HG03342 (cell line): ENCODE measurements around the gene PNPLA7.
"Not testable (repeated sequence)": the region's sequence is repeated elsewhere in the genome, so short reads cannot be mapped to it uniquely, and the experiment has no call there.

Experiments used
- ATAC-seq: cut with Tn5 transposase; IDR thresholded peaks from one replicate; pipeline ENCODE4 v1.9.1; 2021; ENCODE audit warnings: mild to moderate bottlenecking, moderate library complexity; ENCODE audit not compliant: unreplicated experiment

PNPLA7 gene

GRCh38 chr9:137516144-137516917 is 33.9 kb downstream of the PNPLA7 start:
- ATAC-seq = no peak

- no peak for ATAC-seq
Observed at GRCh38 chr9:137515338-137515724, 34.9 kb downstream of the PNPLA7 start.

- no peak for ATAC-seq
Observed at GRCh38 chr9:137514691-137515337, 35.4 kb downstream of the PNPLA7 start.

GRCh38 chr9:137513801-137514570 is 36.2 kb downstream of the PNPLA7 start:
- not testable (repeated sequence) for ATAC-seq

GRCh38 chr9:137513136-137513535 is 37.1 kb downstream of the PNPLA7 start:
- not testable (repeated sequence) for ATAC-seq

- no peak for ATAC-seq
Observed at GRCh38 chr9:137511758-137512463, 38.3 kb downstream of the PNPLA7 start.

- not testable (repeated sequence) for ATAC-seq
Observed at GRCh38 chr9:137511126-137511525, 39.1 kb downstream of the PNPLA7 start.

GRCh38 chr9:137509198-137509597 is 41.0 kb downstream of the PNPLA7 start:
- ATAC-seq = no peak

GRCh38 chr9:137506702-137507171 is 43.5 kb downstream of the PNPLA7 start:
- ATAC-seq = no peak

- no peak for ATAC-seq
Observed at GRCh38 chr9:137506274-137506673, 43.9 kb downstream of the PNPLA7 start.

- ATAC-seq = no peak
Observed at GRCh38 chr9:137505421-137506140, 44.6 kb downstream of the PNPLA7 start.

- ATAC-seq = no peak
Observed at GRCh38 chr9:137504432-137504777, 45.8 kb downstream of the PNPLA7 start.

GRCh38 chr9:137502008-137502911 is 47.9 kb downstream of the PNPLA7 start:
- no peak for ATAC-seq

- ATAC-seq = no peak
Observed at GRCh38 chr9:137501457-137501856, 48.7 kb downstream of the PNPLA7 start.

- ATAC-seq = no peak
Observed at GRCh38 chr9:137500666-137501397, 49.4 kb downstream of the PNPLA7 start.

- no peak for ATAC-seq
Observed at GRCh38 chr9:137499858-137500661, 50.1 kb downstream of the PNPLA7 start.

GRCh38 chr9:137499416-137499815 is 50.8 kb downstream of the PNPLA7 start:
- no peak for ATAC-seq

- no peak for ATAC-seq
Observed at GRCh38 chr9:137498720-137499150, 51.5 kb downstream of the PNPLA7 start.
